Chondrocyte (in vitro differentiated cells): Measurements from ENCODE around the gene INTS6. TPM values are rescaled to one million over a fixed set of nuclear protein-coding genes. Genes with fewer than 3 reads are reported as not detected.

Experiments used
- DNase-seq: peaks from one replicate; pipeline ENCODE4 v3.0.0; 2021; ENCODE audit warnings: mixed read lengths, low spot score
- H3K27ac Mint-ChIP-seq: one replicate; pipeline ENCODE4 v1.8.0; 2021; ENCODE audit warnings: mild to moderate bottlenecking, moderate library complexity, mixed read lengths; ENCODE audit not compliant: unreplicated experiment
- H3K27me3 Mint-ChIP-seq: 2 replicates; pipeline ENCODE4 v1.8.0; 2021; ENCODE audit warnings: low read depth, mixed read lengths
- H3K36me3 Mint-ChIP-seq: 2 replicates; pipeline ENCODE4 v1.8.0; 2021; ENCODE audit warnings: low read depth, mixed read lengths
- H3K4me1 Mint-ChIP-seq: 2 replicates; pipeline ENCODE4 v1.8.0; 2021; ENCODE audit warnings: low read depth, mild to moderate bottlenecking, mixed read lengths
- H3K4me3 Mint-ChIP-seq: one replicate; pipeline ENCODE4 v1.8.0; 2021; ENCODE audit warnings: mild to moderate bottlenecking, moderate library complexity, mixed read lengths; ENCODE audit not compliant: unreplicated experiment
- H3K9me3 Mint-ChIP-seq: 2 replicates; pipeline ENCODE4 v1.8.0; 2021; ENCODE audit warnings: low read depth, mixed read lengths
- CTCF ChIP-seq: fragments of 200-600 bp; sonication (generic); IDR thresholded peaks from 2 replicates; pipeline ENCODE4 v1.5.0; 2021; ENCODE audit warnings: antibody characterized with exemption, mild to moderate bottlenecking, moderate library complexity
- total RNA-seq: library from RNA; stranded (reverse); gene quantifications from 3 replicates; pipeline ENCODE4 v1.2.1, GENCODE V29; 2021

INTS6 gene
- total RNA-seq, 1 donor from 2014 or later, result 25.6 TPM

- Mint-ChIP-seq H3K36me3 (peaks cover 2% of the 10 kb centered on the region), H3K27ac (no peak overlapping the region), H3K4me3 (no peak overlapping the region), H3K27me3 (no peaks in the 10 kb centered on the region), H3K9me3 (no peaks in the 10 kb centered on the region), H3K4me1 (peaks cover 10% of the 10 kb centered on the region)
- no peak for DNase-seq
- no peak for TF ChIP-seq CTCF
Observed at GRCh38 chr13:51347099-51347498, 105.7 kb downstream of the INTS6 start.

GRCh38 chr13:51346397-51346796 is 106.4 kb downstream of the INTS6 start:
- no peak overlapping the region for H3K4me3 Mint-ChIP-seq
- TF ChIP-seq CTCF, result no peak

GRCh38 chr13:51343475-51343874 is 109.4 kb downstream of the INTS6 start:
- no peak overlapping the region for H3K4me3 Mint-ChIP-seq
- H3K27ac Mint-ChIP-seq, result no peak overlapping the region
- no peaks in the 10 kb centered on the region for H3K27me3 Mint-ChIP-seq

More at GRCh38 chr13:51346397-51346796, 106.4 kb downstream of the INTS6 start:
- H3K4me1 Mint-ChIP-seq, result peaks cover 10% of the 10 kb centered on the region
- DNase-seq, result no peak
- H3K9me3 Mint-ChIP-seq, result no peaks in the 10 kb centered on the region
- peaks cover 2% of the 10 kb centered on the region for H3K36me3 Mint-ChIP-seq
- no peak overlapping the region for H3K27ac Mint-ChIP-seq
- H3K27me3 Mint-ChIP-seq, result no peaks in the 10 kb centered on the region

GRCh38 chr13:51342706-51343105 is 110.1 kb downstream of the INTS6 start:
- peaks cover 10% of the 10 kb centered on the region for H3K4me1 Mint-ChIP-seq
- H3K36me3 Mint-ChIP-seq, result peaks cover 2% of the 10 kb centered on the region
- peak overlapping the region; percentile 34 for H3K27ac Mint-ChIP-seq
- no peak for DNase-seq
- no peaks in the 10 kb centered on the region for H3K9me3 Mint-ChIP-seq
- no peak for TF ChIP-seq CTCF
- no peak overlapping the region for H3K4me3 Mint-ChIP-seq
- H3K27me3 Mint-ChIP-seq, result no peaks in the 10 kb centered on the region

More at GRCh38 chr13:51343475-51343874, 109.4 kb downstream of the INTS6 start:
- Mint-ChIP-seq H3K4me1 (peaks cover 10% of the 10 kb centered on the region), H3K36me3 (peaks cover 2% of the 10 kb centered on the region), H3K9me3 (no peaks in the 10 kb centered on the region)
- TF ChIP-seq CTCF, result no peak
- no peak for DNase-seq

GRCh38 chr13:51341791-51342190 is 111.0 kb downstream of the INTS6 start:
- H3K27me3 Mint-ChIP-seq, result no peaks in the 10 kb centered on the region
- no peak overlapping the region for H3K4me3 Mint-ChIP-seq
- DNase-seq, result no peak
- H3K9me3 Mint-ChIP-seq, result no peaks in the 10 kb centered on the region
- TF ChIP-seq CTCF, result no peak
- H3K27ac Mint-ChIP-seq, result no peak overlapping the region
- H3K36me3 Mint-ChIP-seq, result peaks cover 2% of the 10 kb centered on the region
- peaks cover 10% of the 10 kb centered on the region for H3K4me1 Mint-ChIP-seq
